Aorta (tissue), 5 donors: ENCODE measurements around the gene TPH2. TPM values are rescaled to one million over a fixed set of nuclear protein-coding genes. Genes with fewer than 3 reads are reported as not detected.
A peak's percentile ranks its signal among the peaks of the same experiment; 100 is the strongest.

ENCODE experiments used
- ATAC-seq: fragments of 200-7000 bp; cut with Tn5 transposase; one replicate; pipeline ENCODE4 v1.9.1; 2022; ENCODE audit warnings: moderate library complexity; ENCODE audit not compliant: low FRiP score
- DNase-seq, 2 donors: peaks; one replicate each; pipeline ENCODE4 v3.0.0-alpha.2; 2020
- H3K27ac ChIP-seq, 2 donors: one replicate each; pipeline ENCODE4 v1.5.1; 2013; ENCODE audit warnings: low read length in 2 of 2, mild to moderate bottlenecking in 2 of 2, moderate library complexity in 2 of 2, control low read depth in 1 of 2, inconsistent platforms in 1 of 2, low read depth in 1 of 2
- H3K27me3 ChIP-seq, 2 donors: one replicate each; pipeline ENCODE4 v1.6.1; 2013; ENCODE audit warnings: control low read depth in 1 of 2, low read length in 1 of 2, mild to moderate bottlenecking in 1 of 2, moderate library complexity in 1 of 2; ENCODE audit not compliant: insufficient read depth in 2 of 2, control insufficient read depth in 1 of 2
- H3K36me3 ChIP-seq, 2 donors: one replicate each; pipeline ENCODE4 v1.6.1; 2013; ENCODE audit warnings: control low read depth in 1 of 2, low read length in 1 of 2, mild to moderate bottlenecking in 1 of 2; ENCODE audit not compliant: insufficient read depth in 2 of 2, control insufficient read depth in 1 of 2
- H3K4me1 ChIP-seq, 2 donors: one replicate each; pipeline ENCODE4 v1.6.1; 2013; ENCODE audit warnings: low read length in 2 of 2, control low read depth in 1 of 2, mild to moderate bottlenecking in 1 of 2, moderate library complexity in 1 of 2; ENCODE audit not compliant: insufficient read depth in 2 of 2, control insufficient read depth in 1 of 2
- H3K4me3 ChIP-seq, 2 donors: one replicate each; pipeline ENCODE4 v1.5.1; 2013; ENCODE audit warnings: low read length in 2 of 2, control low read depth in 1 of 2, mild to moderate bottlenecking in 1 of 2
- H3K9me3 ChIP-seq: one replicate; pipeline ENCODE4 v1.6.1; 2013; ENCODE audit warnings: mild to moderate bottlenecking, low read length; ENCODE audit not compliant: control insufficient read depth
- WGBS, 2 donors: extraction: QIAGEN DNeasy Blood & Tissue Kit; methylation state at CpG; one replicate each; pipeline ENCODE4 v1.1.7; 2013; 5-methylcytosine and 5-hydroxymethylcytosine counted together
- intact Hi-C, 2 donors: fragments of 100-400 bp; cut with DNase I; formaldehyde crosslinking; loops; one replicate each; pipeline versions ENCODE4 v1.14.2 to v1.15.0; 2022
- long read RNA-seq, 2 donors: library from polyadenylated mRNA; unstranded; transcript quantifications; one replicate each; pipeline ENCODE4 v2.0.0, GENCODE V29; 2020 to 2021
- polyA plus RNA-seq, 2 donors: library from polyadenylated mRNA; stranded (reverse); fragments of 200-250 nt; gene quantifications; one replicate each; pipeline ENCODE4 v1.2.3, GENCODE V29; 2013
- total RNA-seq, 2 donors: library from RNA; stranded (reverse); fragmentation: NEBNext Ultra II Directional; extraction: Animal tissue kit (Norgen Biotek cat#: 25700); gene quantifications; one replicate each; pipeline ENCODE4 v1.2.1, GENCODE V29; 2021
- donor health status: healthy with polysubstance abuse.
- donor health status: Bipolar disorder and iron deficiency.
- donor health status: DM: no; HTN: no; CAD: no.
- donor health status: DM: no; HTN: no; CAD: no.
- donor health status: DM: yes; HTN: yes; CAD: no.

The TPH2 gene
- total RNA-seq (not detected), polyA plus RNA-seq (not detected)
- long read RNA-seq, donor 1 = 0 reads
- long read RNA-seq, donor 2 = 0 reads

GRCh38 chr12:71938728-71939385 lies at the start of gene TPH2:
TPH2 (plus strand) TSS chr12:71938845; CDS start chr12:71938987, 142 bp downstream.
- intact Hi-C loops = no loop called here
- DNase-seq (peak; percentile 48 to 74), ATAC-seq (no peak)

GRCh38 chr12:71890475-71890874 lies 48.2 kb upstream of the TPH2 start:
- Histone ChIP-seq H3K4me3 (no peak overlapping the region), H3K27me3 (no peaks in the 10 kb centered on the region), H3K36me3 (no peaks in the 10 kb centered on the region), H3K27ac (no peak overlapping the region), H3K4me1 (no peaks in the 10 kb centered on the region), H3K9me3 (no peaks in the 10 kb centered on the region)
- no peak for DNase-seq
- WGBS, 2 donors = 95 to 97% methylated on average over 3 of the region's 3 CpGs
- ATAC-seq = no peak
- intact Hi-C loops = no loop called here

More at GRCh38 chr12:71938728-71939385, at the start of gene TPH2:
- H3K4me1 ChIP-seq = no peaks in the 10 kb centered on the region
- H3K36me3 ChIP-seq = no peaks in the 10 kb centered on the region
- WGBS, 2 donors = 17 to 19% methylated on average over 16 of the region's 16 CpGs
- no peak within 1 kb of the TSS for H3K27ac ChIP-seq
- peaks cover 0 to 2% of the 10 kb centered on the region in 2 donors for H3K27me3 ChIP-seq
- no peaks in the 10 kb centered on the region for H3K9me3 ChIP-seq
- no peak within 1 kb of the TSS for H3K4me3 ChIP-seq

GRCh38 chr12:71892059-71892458 lies 46.6 kb upstream of the TPH2 start:
- Histone ChIP-seq H3K27me3 (no peaks in the 10 kb centered on the region), H3K36me3 (no peaks in the 10 kb centered on the region)

GRCh38 chr12:71896205-71896882 lies 42.3 kb upstream of the TPH2 start:
- Histone ChIP-seq H3K36me3 (no peaks in the 10 kb centered on the region), H3K27ac (no peak overlapping the region), H3K4me3 (no peak overlapping the region), H3K4me1 (no peaks in the 10 kb centered on the region), H3K9me3 (no peaks in the 10 kb centered on the region), H3K27me3 (no peaks in the 10 kb centered on the region)
- intact Hi-C loops = no loop called here
- DNase-seq (no peak), ATAC-seq (no peak)
- 83 to 84% methylated on average over 3 of the region's 3 CpGs for WGBS, 2 donors

More at GRCh38 chr12:71892059-71892458, 46.6 kb upstream of the TPH2 start:
- intact Hi-C loops = no loop called here
- 91 to 93% methylated on average over 1 of the region's 1 CpG for WGBS, 2 donors
- H3K9me3 ChIP-seq = no peaks in the 10 kb centered on the region
- H3K4me1 ChIP-seq = no peaks in the 10 kb centered on the region
- no peak overlapping the region for H3K27ac ChIP-seq
- ATAC-seq (no peak), DNase-seq (no peak)
- H3K4me3 ChIP-seq = no peak overlapping the region

- H3K27me3 ChIP-seq = no peaks in the 10 kb centered on the region
- H3K36me3 ChIP-seq = peaks cover 0 to 3% of the 10 kb centered on the region in 2 donors
- H3K4me3 ChIP-seq = no peak overlapping the region
- no peaks in the 10 kb centered on the region for H3K4me1 ChIP-seq
- DNase-seq = no peak
- H3K27ac ChIP-seq = no peak overlapping the region
- H3K9me3 ChIP-seq = no peaks in the 10 kb centered on the region
- intact Hi-C loops = no loop called here
- ATAC-seq = no peak
- 89 to 94% methylated on average over 2 of the region's 2 CpGs for WGBS, 2 donors
These were observed 38.6 kb upstream of the TPH2 start for GRCh38 chr12:71900091-71900490.

GRCh38 chr12:71904629-71905028 lies 34.0 kb upstream of the TPH2 start:
- H3K27ac ChIP-seq = no peak overlapping the region
- DNase-seq (no peak), ATAC-seq (no peak)
- no peaks in the 10 kb centered on the region for H3K27me3 ChIP-seq
- H3K4me1 ChIP-seq = no peaks in the 10 kb centered on the region
- intact Hi-C loops = no loop called here
- peaks cover 0 to 3% of the 10 kb centered on the region in 2 donors for H3K36me3 ChIP-seq
- WGBS, 2 donors = 0 to 4% methylated on average over 1 of the region's 1 CpG
- H3K9me3 ChIP-seq = no peaks in the 10 kb centered on the region
- H3K4me3 ChIP-seq = no peak overlapping the region

GRCh38 chr12:71935594-71935993 lies 3.1 kb upstream of the TPH2 start:
- DNase-seq (no peak), ATAC-seq (no peak)
- 51 to 64% methylated on average over 4 of the region's 4 CpGs for WGBS, 2 donors
- Histone ChIP-seq H3K4me1 (no peaks in the 10 kb centered on the region), H3K36me3 (no peaks in the 10 kb centered on the region), H3K27ac (no peak overlapping the region), H3K4me3 (no peak overlapping the region), H3K9me3 (no peaks in the 10 kb centered on the region), H3K27me3 (no peaks in the 10 kb centered on the region)
- intact Hi-C loops = no loop called here

GRCh38 chr12:71940068-71940467 lies 1.4 kb downstream of the TPH2 start:
- no peaks in the 10 kb centered on the region for H3K9me3 ChIP-seq
- ATAC-seq (no peak), DNase-seq (no peak)
- H3K27me3 ChIP-seq = peaks cover 0 to 2% of the 10 kb centered on the region in 2 donors
- H3K36me3 ChIP-seq = no peaks in the 10 kb centered on the region
- H3K4me3 ChIP-seq = no peak overlapping the region
- H3K4me1 ChIP-seq = no peaks in the 10 kb centered on the region
- H3K27ac ChIP-seq = no peak overlapping the region
- intact Hi-C loops = no loop called here

- WGBS, 2 donors = 73 to 74% methylated on average over 6 of the region's 6 CpGs
- no peaks in the 10 kb centered on the region for H3K36me3 ChIP-seq
- H3K4me3 ChIP-seq = no peak overlapping the region
- DNase-seq = no peak
- H3K4me1 ChIP-seq = no peaks in the 10 kb centered on the region
- intact Hi-C loops = no loop called here
- H3K9me3 ChIP-seq = no peaks in the 10 kb centered on the region
- peaks cover 0 to 2% of the 10 kb centered on the region in 2 donors for H3K27me3 ChIP-seq
- no peak overlapping the region for H3K27ac ChIP-seq
- ATAC-seq = no peak
These were observed 2.5 kb downstream of the TPH2 start for GRCh38 chr12:71941174-71941573.
